Lower leg skin (tissue), 3 donors: ENCODE data around the gene CDH20.

ENCODE experiments used
- POLR2A ChIP-seq, 2 donors: fragments of 450-650 bp; IDR thresholded peaks; one replicate each; pipeline ENCODE4 v1.6.1; 2016 to 2017; ENCODE audit warnings: antibody characterized with exemption in 2 of 2, mild to moderate bottlenecking in 1 of 2, moderate library complexity in 1 of 2
- TF ChIP-seq, protein P1 (sequence below), 3 donors: fragments of 450-650 bp; IDR thresholded peaks; one replicate each; pipeline ENCODE4 v1.5.1; 2016; ENCODE audit warnings: antibody characterized with exemption in 3 of 3, mild to moderate bottlenecking in 3 of 3, moderate library complexity in 2 of 3

DNA sequence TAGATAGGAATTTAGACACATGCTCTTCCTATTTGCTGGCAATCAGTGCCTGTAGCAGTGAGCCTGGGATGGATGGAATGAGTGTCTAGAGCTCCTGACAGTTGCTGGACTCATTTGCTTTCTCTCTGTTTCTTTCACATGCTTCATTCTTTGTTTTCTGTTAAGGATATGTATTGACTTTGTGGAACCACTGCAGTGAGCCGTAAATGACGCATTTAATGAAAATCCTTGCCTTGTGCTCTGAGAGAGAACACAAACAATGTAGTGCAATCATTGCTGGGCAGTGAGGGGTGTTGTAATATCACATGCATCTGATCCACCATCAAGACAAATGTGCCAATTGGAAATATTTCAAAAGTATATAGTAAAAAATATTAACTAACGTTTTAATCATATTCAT, 25.2 kb upstream of the CDH20 start:
- TF ChIP-seq POLR2A (IDR thresholded peaks at IDR 0.05) = no peak
- TF ChIP-seq, protein P1, sequence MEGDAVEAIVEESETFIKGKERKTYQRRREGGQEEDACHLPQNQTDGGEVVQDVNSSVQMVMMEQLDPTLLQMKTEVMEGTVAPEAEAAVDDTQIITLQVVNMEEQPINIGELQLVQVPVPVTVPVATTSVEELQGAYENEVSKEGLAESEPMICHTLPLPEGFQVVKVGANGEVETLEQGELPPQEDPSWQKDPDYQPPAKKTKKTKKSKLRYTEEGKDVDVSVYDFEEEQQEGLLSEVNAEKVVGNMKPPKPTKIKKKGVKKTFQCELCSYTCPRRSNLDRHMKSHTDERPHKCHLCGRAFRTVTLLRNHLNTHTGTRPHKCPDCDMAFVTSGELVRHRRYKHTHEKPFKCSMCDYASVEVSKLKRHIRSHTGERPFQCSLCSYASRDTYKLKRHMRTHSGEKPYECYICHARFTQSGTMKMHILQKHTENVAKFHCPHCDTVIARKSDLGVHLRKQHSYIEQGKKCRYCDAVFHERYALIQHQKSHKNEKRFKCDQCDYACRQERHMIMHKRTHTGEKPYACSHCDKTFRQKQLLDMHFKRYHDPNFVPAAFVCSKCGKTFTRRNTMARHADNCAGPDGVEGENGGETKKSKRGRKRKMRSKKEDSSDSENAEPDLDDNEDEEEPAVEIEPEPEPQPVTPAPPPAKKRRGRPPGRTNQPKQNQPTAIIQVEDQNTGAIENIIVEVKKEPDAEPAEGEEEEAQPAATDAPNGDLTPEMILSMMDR (IDR thresholded peaks at IDR 0.05) = no peak
